Fibroblast of peridontal ligament (primary cell): ENCODE results near the gene GNAT1.
"Not testable (repeated sequence)": the region's sequence is repeated elsewhere in the genome, so short reads cannot be mapped to it uniquely, and the experiment has no call there.

ENCODE experiments used
- DNase-seq: peaks from one replicate; pipeline ENCODE4 v3.0.0-alpha.2; 2010; ENCODE audit errors: extremely low read depth

Gene GNAT1

GRCh38 chr3:50221411-50222168 lies 30.2 kb downstream of the GNAT1 start:
- DNase-seq: no peak

- no peak for DNase-seq
These were observed 30.7 kb downstream of the GNAT1 start for GRCh38 chr3:50222169-50222528.

- no peak for DNase-seq
These were observed 33.2 kb downstream of the GNAT1 start for GRCh38 chr3:50224639-50225038.

- peak; percentile 42 for DNase-seq
These were observed 35.5 kb downstream of the GNAT1 start for GRCh38 chr3:50226888-50227389.

GRCh38 chr3:50227390-50228183 lies 36.2 kb downstream of the GNAT1 start:
- DNase-seq: peak; percentile 81

- DNase-seq: not testable (repeated sequence)
These were observed 36.9 kb downstream of the GNAT1 start for GRCh38 chr3:50228184-50228763.

GRCh38 chr3:50229490-50229889 lies 38.1 kb downstream of the GNAT1 start:
- DNase-seq: no peak

GRCh38 chr3:50230104-50230793 lies 38.8 kb downstream of the GNAT1 start:
- DNase-seq: no peak

GRCh38 chr3:50230794-50231125 lies 39.4 kb downstream of the GNAT1 start:
- DNase-seq: peak; percentile 29

- DNase-seq: no peak
These were observed 40.2 kb downstream of the GNAT1 start for GRCh38 chr3:50231581-50231980.

GRCh38 chr3:50232303-50232702 lies 40.9 kb downstream of the GNAT1 start:
- no peak for DNase-seq

- no peak for DNase-seq
These were observed 41.8 kb downstream of the GNAT1 start for GRCh38 chr3:50233176-50233575.

- DNase-seq: peak; percentile 95
These were observed 44.5 kb downstream of the GNAT1 start, which contains the start of gene GNAI2 for GRCh38 chr3:50235716-50236483. TSS of gene GNAI2 (plus strand) at chr3:50236204. CDS start at chr3:50236336, 132 bp downstream.

GRCh38 chr3:50236484-50237132 lies 45.2 kb downstream of the GNAT1 start:
- DNase-seq: no peak

- DNase-seq: peak; percentile 62
These were observed 45.8 kb downstream of the GNAT1 start for GRCh38 chr3:50237133-50237651.

GRCh38 chr3:50237754-50238548 lies 46.5 kb downstream of the GNAT1 start:
- DNase-seq: peak; percentile 70

- no peak for DNase-seq
These were observed 47.2 kb downstream of the GNAT1 start for GRCh38 chr3:50238549-50239026.

- DNase-seq: no peak
These were observed 48.2 kb downstream of the GNAT1 start for GRCh38 chr3:50239649-50240048.

GRCh38 chr3:50241163-50241562 lies 49.8 kb downstream of the GNAT1 start:
- DNase-seq: no peak
